ENCODE data around the gene LNX1. TPM values are rescaled to one million over a fixed set of nuclear protein-coding genes. Genes with fewer than 3 reads are reported as not detected.

Gene LNX1
- not detected in 2 replicates for total RNA-seq

DNA sequence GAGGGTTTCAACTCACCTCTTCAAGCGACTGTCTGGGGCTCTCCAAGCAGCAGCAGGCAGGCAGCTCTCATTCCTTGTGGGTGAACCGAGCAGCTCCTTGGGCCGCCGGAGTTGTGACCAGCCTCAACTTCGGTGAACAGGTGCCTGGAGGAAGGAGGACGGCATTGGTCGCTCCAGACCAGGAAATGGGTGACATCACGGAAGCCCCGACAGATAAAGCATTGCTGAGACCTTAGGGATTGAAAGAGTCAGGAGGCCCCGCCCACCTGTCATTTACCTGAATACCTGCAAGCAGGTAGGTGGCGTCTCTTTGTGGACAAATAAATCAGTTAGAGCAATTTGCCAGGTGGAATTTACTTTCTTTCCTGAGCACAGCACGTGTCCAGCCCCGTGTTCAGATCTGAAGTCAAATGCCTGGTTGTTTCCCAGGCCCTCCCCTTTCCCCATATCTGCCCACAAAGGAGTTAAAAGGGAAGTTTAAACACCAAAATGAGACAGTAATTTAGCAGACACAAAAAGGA is at the start of gene LNX1:
LNX1 (minus strand) TSS at position 115 of the 521 bp plus-strand sequence. CDS start 17,484 bp downstream, outside the sequence.
- no peaks in the 10 kb centered on the region for H3K9me3 Mint-ChIP-seq
- intact Hi-C loops (cut with micrococcal nuclease) = no loop called here
- TF ChIP-seq, protein P1, sequence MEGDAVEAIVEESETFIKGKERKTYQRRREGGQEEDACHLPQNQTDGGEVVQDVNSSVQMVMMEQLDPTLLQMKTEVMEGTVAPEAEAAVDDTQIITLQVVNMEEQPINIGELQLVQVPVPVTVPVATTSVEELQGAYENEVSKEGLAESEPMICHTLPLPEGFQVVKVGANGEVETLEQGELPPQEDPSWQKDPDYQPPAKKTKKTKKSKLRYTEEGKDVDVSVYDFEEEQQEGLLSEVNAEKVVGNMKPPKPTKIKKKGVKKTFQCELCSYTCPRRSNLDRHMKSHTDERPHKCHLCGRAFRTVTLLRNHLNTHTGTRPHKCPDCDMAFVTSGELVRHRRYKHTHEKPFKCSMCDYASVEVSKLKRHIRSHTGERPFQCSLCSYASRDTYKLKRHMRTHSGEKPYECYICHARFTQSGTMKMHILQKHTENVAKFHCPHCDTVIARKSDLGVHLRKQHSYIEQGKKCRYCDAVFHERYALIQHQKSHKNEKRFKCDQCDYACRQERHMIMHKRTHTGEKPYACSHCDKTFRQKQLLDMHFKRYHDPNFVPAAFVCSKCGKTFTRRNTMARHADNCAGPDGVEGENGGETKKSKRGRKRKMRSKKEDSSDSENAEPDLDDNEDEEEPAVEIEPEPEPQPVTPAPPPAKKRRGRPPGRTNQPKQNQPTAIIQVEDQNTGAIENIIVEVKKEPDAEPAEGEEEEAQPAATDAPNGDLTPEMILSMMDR (IDR thresholded peaks at IDR 0.05) = no peak
- no peaks in the 10 kb centered on the region for H3K36me3 Mint-ChIP-seq (ENCODE audit: low read depth)
- H3K27ac Mint-ChIP-seq = no peak within 1 kb of the TSS
- peak within 1 kb of the TSS; percentile 47 for H3K4me3 Mint-ChIP-seq
- H3K4me1 Mint-ChIP-seq = peaks cover 14% of the 10 kb centered on the region
- POLR2A ChIA-PET = no interaction called here
- CTCF ChIA-PET = no interaction called here
- DNase-seq (no peak), ATAC-seq (ENCODE audit: low read depth) (no peak)
- peaks cover 29% of the 10 kb centered on the region for H3K27me3 Mint-ChIP-seq

- H3K27me3 Mint-ChIP-seq = peaks cover 6% of the 10 kb centered on the region
Measured at GRCh38 chr4:53640576-53641453, 49.5 kb upstream of the LNX1 start.

GRCh38 chr4:53638919-53639318 is 47.6 kb upstream of the LNX1 start:
- ChIA-PET POLR2A (no interaction called here), CTCF (no interaction called here)
- H3K4me1 Mint-ChIP-seq = no peaks in the 10 kb centered on the region
- H3K27me3 Mint-ChIP-seq = peaks cover 10% of the 10 kb centered on the region
- ATAC-seq (ENCODE audit: low read depth) (no peak), DNase-seq (no peak)
- H3K9me3 Mint-ChIP-seq = peaks cover 3% of the 10 kb centered on the region
- intact Hi-C loops (cut with micrococcal nuclease) = no loop called here
- H3K36me3 Mint-ChIP-seq (ENCODE audit: low read depth) = no peaks in the 10 kb centered on the region
- TF ChIP-seq, protein P1 (IDR thresholded peaks at IDR 0.05) = no peak
- no peak overlapping the region for H3K27ac Mint-ChIP-seq
- no peak overlapping the region for H3K4me3 Mint-ChIP-seq

More at GRCh38 chr4:53640576-53641453, 49.5 kb upstream of the LNX1 start:
- no peak overlapping the region for H3K27ac Mint-ChIP-seq
- peaks cover 3% of the 10 kb centered on the region for H3K9me3 Mint-ChIP-seq
- ATAC-seq (ENCODE audit: low read depth) (no peak), DNase-seq (no peak)
- intact Hi-C loops (cut with micrococcal nuclease) = no loop called here
- H3K36me3 Mint-ChIP-seq (ENCODE audit: low read depth) = no peaks in the 10 kb centered on the region
- POLR2A ChIA-PET = interaction anchor here (0.5 kb wide), 1 partner anchor 15 kb away, joined by 3 read pairs; no protein-coding TSS in a partner anchor
- CTCF ChIA-PET = no interaction called here
- TF ChIP-seq, protein P1 (IDR thresholded peaks at IDR 0.05) = no peak
- H3K4me1 Mint-ChIP-seq = no peaks in the 10 kb centered on the region
- H3K4me3 Mint-ChIP-seq = no peak overlapping the region

DNA sequence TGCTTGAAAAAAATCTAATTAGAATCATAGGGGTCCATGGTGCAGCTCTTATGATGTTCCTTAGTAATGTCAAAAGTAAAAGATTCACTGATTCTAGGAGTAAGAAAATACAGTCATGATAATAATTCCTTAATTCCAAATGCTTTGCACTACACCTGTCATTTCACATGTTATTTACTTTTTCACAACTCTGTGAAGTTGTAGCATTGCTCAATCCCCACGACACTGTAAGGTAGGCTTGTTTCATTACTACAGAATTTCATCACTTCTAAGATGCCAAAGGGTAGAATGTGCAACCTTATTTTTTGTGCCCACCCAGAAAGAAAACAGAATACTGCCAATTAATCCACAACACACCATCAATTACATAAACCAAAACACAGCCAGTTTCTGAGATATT is 46.1 kb upstream of the LNX1 start:
- peaks cover 24% of the 10 kb centered on the region for H3K27me3 Mint-ChIP-seq
- CTCF ChIA-PET = no interaction called here
- intact Hi-C loops (cut with micrococcal nuclease) = no loop called here
- no peak overlapping the region for H3K27ac Mint-ChIP-seq
- no peak for DNase-seq
- TF ChIP-seq, protein P1 (IDR thresholded peaks at IDR 0.05) = no peak
- H3K36me3 Mint-ChIP-seq (ENCODE audit: low read depth) = no peaks in the 10 kb centered on the region
- H3K4me1 Mint-ChIP-seq = no peaks in the 10 kb centered on the region
- ATAC-seq (ENCODE audit: low read depth) = no peak
- peaks cover 3% of the 10 kb centered on the region for H3K9me3 Mint-ChIP-seq
- POLR2A ChIA-PET = no interaction called here
- H3K4me3 Mint-ChIP-seq = no peak overlapping the region

GRCh38 chr4:53635697-53636483 is 44.6 kb upstream of the LNX1 start:
- ATAC-seq (ENCODE audit: low read depth) = no peak
- Mint-ChIP-seq H3K9me3 (peaks cover 3% of the 10 kb centered on the region), H3K36me3 (ENCODE audit: low read depth) (no peaks in the 10 kb centered on the region), H3K27ac (no peak overlapping the region), H3K27me3 (peaks cover 27% of the 10 kb centered on the region), H3K4me3 (no peak overlapping the region), H3K4me1 (no peaks in the 10 kb centered on the region)
- TF ChIP-seq, protein P1 (IDR thresholded peaks at IDR 0.05) = no peak
- CTCF ChIA-PET = no interaction called here
- no peak for DNase-seq
- intact Hi-C loops (cut with micrococcal nuclease) = no loop called here
- POLR2A ChIA-PET = no interaction called here
